HCT116 (cell line): ENCODE data around the gene PRIMPOL. TPM values are rescaled to one million over a fixed set of nuclear protein-coding genes. Genes with fewer than 3 reads are reported as not detected.

Experiments used
- ATAC-seq: fragments of 200-7000 bp; cut with Tn5 transposase; 2 replicates; pipeline ENCODE4 v1.9.1; 2020; ENCODE audit warnings: mild to moderate bottlenecking, moderate library complexity
- BruUV-seq: library from RNA; stranded (reverse); fragments of 400-500 nt; replicated peaks from 2 replicates; lab custom pipeline; 2021; lab: Mats Ljungman, UMichigan
- CTCF ChIA-PET: fragments of 300-600 bp; sonication (Branson Sonifier 250); formaldehyde crosslinking; loops from one replicate; lab custom pipeline; 2021; ENCODE audit warnings: antibody characterized with exemption; lab: Charles Lee
- POLR2A ChIA-PET: fragments of 300-600, 350-600 bp; sonication (Branson Sonifier 250); formaldehyde crosslinking; loops from one replicate; lab custom pipeline; 2021; ENCODE audit warnings: antibody characterized with exemption; lab: Charles Lee
- RAD21 ChIA-PET, 2 experiments: fragments of 300-600 bp; sonication (Branson Sonifier 250); formaldehyde crosslinking; loops; one replicate each; lab custom pipeline; 2023; ENCODE audit warnings: low total read pairs in 2 of 2; ENCODE audit not compliant: uncharacterized antibody in 2 of 2, unreplicated experiment in 2 of 2, low non-redundant PET in 1 of 2; lab: Charles Lee
- DNase-seq: peaks from one replicate; pipeline ENCODE4 v3.0.0-alpha.2; 2010; ENCODE audit warnings: low read depth, low spot score
- H2AFZ ChIP-seq: fragments of 200-600 bp; shearing (Covaris generic), sonication (generic); 2 replicates; pipeline ENCODE4 v1.6.1; 2017; ENCODE audit warnings: low read depth, mixed run types, mixed read lengths, antibody characterized with exemption, low read length; ENCODE audit not compliant: poor library complexity, severe bottlenecking
- H3K27ac ChIP-seq: 2 replicates; pipeline ENCODE4 v1.5.1; 2012; ENCODE audit warnings: low read depth, low read length
- H3K27me3 ChIP-seq: fragments of 200-600 bp; sonication (generic); 2 replicates; pipeline ENCODE4 v1.6.1; 2016; ENCODE audit warnings: mixed run types, low read length, mixed read lengths; ENCODE audit not compliant: insufficient read depth
- H3K36me3 ChIP-seq, 2 experiments: fragments of 200-500 bp in 1 of 2; fragments of 200-600 bp in 1 of 2; sonication (Bioruptor generic) in 1 of 2; sonication (generic) in 1 of 2; 2 replicates each; pipeline versions ENCODE4 v1.5.1 to v1.6.1; 2014 to 2016; ENCODE audit warnings: low read length in 2 of 2, inconsistent platforms in 1 of 2, mixed read lengths in 1 of 2, mixed run types in 1 of 2; ENCODE audit not compliant: insufficient read depth in 2 of 2, control insufficient read depth in 1 of 2
- H3K4me1 ChIP-seq, 2 experiments: fragments of 200-600 bp in 1 of 2; sonication (generic) in 1 of 2; 2 replicates each; pipeline versions ENCODE4 v1.5.1 to v1.6.1; 2012 to 2017; ENCODE audit warnings: low read length in 2 of 2, inconsistent platforms in 1 of 2, mild to moderate bottlenecking in 1 of 2, mixed read lengths in 1 of 2, mixed run types in 1 of 2, moderate library complexity in 1 of 2; ENCODE audit not compliant: insufficient read depth in 2 of 2, control insufficient read depth in 1 of 2
- H3K4me2 ChIP-seq: fragments of 200-600 bp; sonication (generic); 2 replicates; pipeline ENCODE4 v1.6.1; 2017; ENCODE audit warnings: mixed run types, low read length, mixed read lengths
- H3K4me3 ChIP-seq, 2 experiments: fragments of 200-600 bp in 1 of 2; sonication (generic) in 1 of 2; replicated peaks in 1 of 2; 2 replicates each; pipeline ENCODE4 v1.5.1; 2011 to 2016; ENCODE audit warnings: low read length in 2 of 2, control low read depth in 1 of 2, low read depth in 1 of 2, mild to moderate bottlenecking in 1 of 2, mixed read lengths in 1 of 2, mixed run types in 1 of 2
- H3K79me2 ChIP-seq: fragments of 200-600 bp; sonication (generic); 2 replicates; pipeline ENCODE4 v1.6.1; 2017; ENCODE audit warnings: mild to moderate bottlenecking, mixed run types, low read length, moderate library complexity, mixed read lengths; ENCODE audit not compliant: insufficient read depth
- H3K9ac ChIP-seq: fragments of 200-600 bp; sonication (generic); 2 replicates; pipeline ENCODE4 v1.6.1; 2016; ENCODE audit warnings: low read length, mixed read lengths
- H3K9me2 ChIP-seq: fragments of 200-600 bp; sonication (generic), shearing (Covaris generic); 2 replicates; pipeline ENCODE4 v1.6.1; 2017; ENCODE audit warnings: mixed run types, mild to moderate bottlenecking, moderate library complexity; ENCODE audit not compliant: insufficient read depth
- H3K9me3 ChIP-seq, 2 experiments: fragments of 200-500 bp in 1 of 2; fragments of 200-600 bp in 1 of 2; sonication (Bioruptor generic) in 1 of 2; sonication (generic) in 1 of 2; 2 replicates each; pipeline ENCODE4 v1.6.1; 2014 to 2017; ENCODE audit warnings: low read length in 2 of 2, mixed read lengths in 2 of 2, inconsistent platforms in 1 of 2, low read depth in 1 of 2, mild to moderate bottlenecking in 1 of 2, mixed run types in 1 of 2, moderate library complexity in 1 of 2; ENCODE audit not compliant: control insufficient read depth in 1 of 2, insufficient read depth in 1 of 2
- H4K20me1 ChIP-seq: fragments of 200-600 bp; sonication (generic), shearing (Covaris generic); 2 replicates; pipeline ENCODE4 v1.6.1; 2017; ENCODE audit warnings: mixed run types, mild to moderate bottlenecking, moderate library complexity; ENCODE audit not compliant: insufficient read depth
- CEBPB ChIP-seq: IDR thresholded peaks from 2 replicates; pipeline ENCODE4 v1.6.1; 2012; ENCODE audit warnings: low read depth
- EZH2 ChIP-seq: fragments of 200-600 bp; sonication (generic); IDR thresholded peaks from 2 replicates; pipeline ENCODE4 v1.6.1; 2017; ENCODE audit warnings: antibody characterized with exemption, mixed run types
- EZH2phosphoT487 ChIP-seq: fragments of 200-600 bp; IDR thresholded peaks from 2 replicates; pipeline ENCODE4 v1.6.1; 2018; ENCODE audit warnings: antibody characterized with exemption, borderline replicate concordance
- FOSL1 ChIP-seq: IDR thresholded peaks from 2 replicates; pipeline ENCODE4 v1.6.1; 2012; ENCODE audit warnings: low read depth
- JUND ChIP-seq: IDR thresholded peaks from 2 replicates; pipeline ENCODE4 v1.6.1; 2012
- POLR2AphosphoS5 ChIP-seq: IDR thresholded peaks from 2 replicates; pipeline ENCODE4 v1.6.1; 2011; ENCODE audit warnings: mild to moderate bottlenecking, low read depth, low read length, moderate library complexity
- RAD21 ChIP-seq: IDR thresholded peaks from 2 replicates; pipeline ENCODE4 v1.6.1; 2012; ENCODE audit warnings: low read depth, mild to moderate bottlenecking
- SIN3A ChIP-seq: IDR thresholded peaks from 2 replicates; pipeline ENCODE4 v1.6.1; 2012; ENCODE audit warnings: low read depth
- TCF7L2 ChIP-seq: IDR thresholded peaks from 2 replicates; pipeline ENCODE4 v1.7.0; 2011; ENCODE audit warnings: borderline replicate concordance, inconsistent platforms; ENCODE audit not compliant: insufficient read depth, insufficient read length; ENCODE audit errors: extremely low read depth
- YY1 ChIP-seq: IDR thresholded peaks from 2 replicates; pipeline ENCODE4 v1.6.1; 2011; ENCODE audit warnings: low read length, low read depth, moderate library complexity, mild to moderate bottlenecking; ENCODE audit not compliant: insufficient replicate concordance; ENCODE audit errors: extremely low read depth
- ZFX ChIP-seq: fragments of 450-650 bp; IDR thresholded peaks from 2 replicates; pipeline ENCODE4 v1.6.1; 2017
- ZNF274 ChIP-seq: fragments of 200-500 bp; sonication (Bioruptor generic); IDR thresholded peaks from 2 replicates; pipeline ENCODE4 v1.6.1; 2014; ENCODE audit warnings: mild to moderate bottlenecking, low read depth, low read length, inconsistent platforms
- intact Hi-C: fragments of 100-400 bp; cut with micrococcal nuclease; formaldehyde crosslinking; loops from 2 replicates; pipeline ENCODE4 v1.10.0; 2022
- total RNA-seq: library from RNA; stranded (reverse); gene quantifications from one replicate; pipeline ENCODE4 v1.2.1, GENCODE V29; 2021; ENCODE audit not compliant: unreplicated experiment
- TF ChIP-seq, protein P1 (sequence below): IDR thresholded peaks from 2 replicates; pipeline ENCODE4 v1.6.1; 2011; ENCODE audit warnings: mild to moderate bottlenecking, low read length, moderate library complexity; ENCODE audit not compliant: insufficient replicate concordance; ENCODE audit errors: extremely low read depth
- TF ChIP-seq, protein P2 (sequence below): IDR thresholded peaks from 2 replicates; pipeline ENCODE4 v1.6.1; 2012
- TF ChIP-seq, protein P3 (sequence below), 3 experiments: fragments of 200-600 bp in 1 of 3; sonication (generic) in 1 of 3; IDR thresholded peaks in 2 of 3; conservative IDR thresholded peaks in 1 of 3; 2 replicates each; pipeline ENCODE4 v1.5.1; 2012 to 2017; ENCODE audit warnings: low read depth in 2 of 3, low read length in 2 of 3, antibody characterized with exemption in 1 of 3, borderline replicate concordance in 1 of 3, control low read depth in 1 of 3, mild to moderate bottlenecking in 1 of 3, mixed read lengths in 1 of 3, mixed run types in 1 of 3, moderate library complexity in 1 of 3; ENCODE audit not compliant: insufficient read depth in 1 of 3
- TF ChIP-seq, protein P4 (sequence below): IDR thresholded peaks from 2 replicates; pipeline ENCODE4 v1.6.1; 2012; ENCODE audit warnings: low read depth

PRIMPOL gene
- total RNA-seq, 1 experiment from 2014 or later: 11.3 TPM

DNA sequence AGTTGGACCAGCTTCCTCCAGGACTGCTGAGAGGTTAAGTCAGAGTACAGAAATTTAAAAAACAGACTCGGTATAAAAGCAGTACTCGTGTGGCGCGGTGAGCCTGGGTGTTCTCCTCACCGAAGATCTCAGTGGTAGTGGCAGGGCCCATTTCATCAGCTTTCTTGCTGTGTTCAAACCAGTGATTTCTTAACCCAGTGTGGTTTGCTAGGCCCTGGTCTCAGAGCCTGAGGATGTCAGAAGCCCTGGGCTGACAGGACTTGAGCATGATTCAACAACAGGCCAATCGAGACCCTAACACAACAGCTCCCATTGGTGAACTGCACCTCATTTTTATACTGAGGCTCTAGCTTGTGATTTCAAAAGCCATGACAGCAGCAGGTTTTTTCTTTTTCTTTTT is 23.2 kb downstream of the PRIMPOL start:
- no peaks in the 10 kb centered on the region for H4K20me1 ChIP-seq
- intact Hi-C loops: no loop called here
- POLR2A ChIA-PET: no interaction called here

More for the DNA sequence above, 23.2 kb downstream of the PRIMPOL start:
- H3K9me3 ChIP-seq: no peaks in the 10 kb centered on the region
- no TSS peak for BruUV-seq
- H2AFZ ChIP-seq: no peak overlapping the region
- no peaks in the 10 kb centered on the region for H3K9me2 ChIP-seq
- H3K9ac ChIP-seq: no peak overlapping the region
- CTCF ChIA-PET: no interaction called here
- no peaks in the 10 kb centered on the region for H3K36me3 ChIP-seq
- TF ChIP-seq POLR2AphosphoS5 (no peak), ZFX (no peak), ZNF274 (no peak), YY1 (no peak), TCF7L2 (no peak), SIN3A (no peak), CEBPB (no peak), RAD21 (no peak), JUND (no peak), EZH2 (no peak), EZH2phosphoT487 (no peak), FOSL1 (no peak)
- TF ChIP-seq, protein P1, sequence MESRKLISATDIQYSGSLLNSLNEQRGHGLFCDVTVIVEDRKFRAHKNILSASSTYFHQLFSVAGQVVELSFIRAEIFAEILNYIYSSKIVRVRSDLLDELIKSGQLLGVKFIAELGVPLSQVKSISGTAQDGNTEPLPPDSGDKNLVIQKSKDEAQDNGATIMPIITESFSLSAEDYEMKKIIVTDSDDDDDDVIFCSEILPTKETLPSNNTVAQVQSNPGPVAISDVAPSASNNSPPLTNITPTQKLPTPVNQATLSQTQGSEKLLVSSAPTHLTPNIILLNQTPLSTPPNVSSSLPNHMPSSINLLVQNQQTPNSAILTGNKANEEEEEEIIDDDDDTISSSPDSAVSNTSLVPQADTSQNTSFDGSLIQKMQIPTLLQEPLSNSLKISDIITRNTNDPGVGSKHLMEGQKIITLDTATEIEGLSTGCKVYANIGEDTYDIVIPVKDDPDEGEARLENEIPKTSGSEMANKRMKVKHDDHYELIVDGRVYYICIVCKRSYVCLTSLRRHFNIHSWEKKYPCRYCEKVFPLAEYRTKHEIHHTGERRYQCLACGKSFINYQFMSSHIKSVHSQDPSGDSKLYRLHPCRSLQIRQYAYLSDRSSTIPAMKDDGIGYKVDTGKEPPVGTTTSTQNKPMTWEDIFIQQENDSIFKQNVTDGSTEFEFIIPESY: no peak
- TF ChIP-seq, protein P2, sequence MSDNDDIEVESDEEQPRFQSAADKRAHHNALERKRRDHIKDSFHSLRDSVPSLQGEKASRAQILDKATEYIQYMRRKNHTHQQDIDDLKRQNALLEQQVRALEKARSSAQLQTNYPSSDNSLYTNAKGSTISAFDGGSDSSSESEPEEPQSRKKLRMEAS: no peak
- TF ChIP-seq, protein P3, sequence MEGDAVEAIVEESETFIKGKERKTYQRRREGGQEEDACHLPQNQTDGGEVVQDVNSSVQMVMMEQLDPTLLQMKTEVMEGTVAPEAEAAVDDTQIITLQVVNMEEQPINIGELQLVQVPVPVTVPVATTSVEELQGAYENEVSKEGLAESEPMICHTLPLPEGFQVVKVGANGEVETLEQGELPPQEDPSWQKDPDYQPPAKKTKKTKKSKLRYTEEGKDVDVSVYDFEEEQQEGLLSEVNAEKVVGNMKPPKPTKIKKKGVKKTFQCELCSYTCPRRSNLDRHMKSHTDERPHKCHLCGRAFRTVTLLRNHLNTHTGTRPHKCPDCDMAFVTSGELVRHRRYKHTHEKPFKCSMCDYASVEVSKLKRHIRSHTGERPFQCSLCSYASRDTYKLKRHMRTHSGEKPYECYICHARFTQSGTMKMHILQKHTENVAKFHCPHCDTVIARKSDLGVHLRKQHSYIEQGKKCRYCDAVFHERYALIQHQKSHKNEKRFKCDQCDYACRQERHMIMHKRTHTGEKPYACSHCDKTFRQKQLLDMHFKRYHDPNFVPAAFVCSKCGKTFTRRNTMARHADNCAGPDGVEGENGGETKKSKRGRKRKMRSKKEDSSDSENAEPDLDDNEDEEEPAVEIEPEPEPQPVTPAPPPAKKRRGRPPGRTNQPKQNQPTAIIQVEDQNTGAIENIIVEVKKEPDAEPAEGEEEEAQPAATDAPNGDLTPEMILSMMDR (IDR thresholded peaks at IDR 0.05 in 2 of 3, conservative IDR thresholded peaks at IDR 0.05 in 1 of 3; ENCODE audit: borderline replicate concordance in 1 of 3, insufficient read depth in 1 of 3, low read depth in 2 of 3, low read length in 2 of 3): no peak
- TF ChIP-seq, protein P4, sequence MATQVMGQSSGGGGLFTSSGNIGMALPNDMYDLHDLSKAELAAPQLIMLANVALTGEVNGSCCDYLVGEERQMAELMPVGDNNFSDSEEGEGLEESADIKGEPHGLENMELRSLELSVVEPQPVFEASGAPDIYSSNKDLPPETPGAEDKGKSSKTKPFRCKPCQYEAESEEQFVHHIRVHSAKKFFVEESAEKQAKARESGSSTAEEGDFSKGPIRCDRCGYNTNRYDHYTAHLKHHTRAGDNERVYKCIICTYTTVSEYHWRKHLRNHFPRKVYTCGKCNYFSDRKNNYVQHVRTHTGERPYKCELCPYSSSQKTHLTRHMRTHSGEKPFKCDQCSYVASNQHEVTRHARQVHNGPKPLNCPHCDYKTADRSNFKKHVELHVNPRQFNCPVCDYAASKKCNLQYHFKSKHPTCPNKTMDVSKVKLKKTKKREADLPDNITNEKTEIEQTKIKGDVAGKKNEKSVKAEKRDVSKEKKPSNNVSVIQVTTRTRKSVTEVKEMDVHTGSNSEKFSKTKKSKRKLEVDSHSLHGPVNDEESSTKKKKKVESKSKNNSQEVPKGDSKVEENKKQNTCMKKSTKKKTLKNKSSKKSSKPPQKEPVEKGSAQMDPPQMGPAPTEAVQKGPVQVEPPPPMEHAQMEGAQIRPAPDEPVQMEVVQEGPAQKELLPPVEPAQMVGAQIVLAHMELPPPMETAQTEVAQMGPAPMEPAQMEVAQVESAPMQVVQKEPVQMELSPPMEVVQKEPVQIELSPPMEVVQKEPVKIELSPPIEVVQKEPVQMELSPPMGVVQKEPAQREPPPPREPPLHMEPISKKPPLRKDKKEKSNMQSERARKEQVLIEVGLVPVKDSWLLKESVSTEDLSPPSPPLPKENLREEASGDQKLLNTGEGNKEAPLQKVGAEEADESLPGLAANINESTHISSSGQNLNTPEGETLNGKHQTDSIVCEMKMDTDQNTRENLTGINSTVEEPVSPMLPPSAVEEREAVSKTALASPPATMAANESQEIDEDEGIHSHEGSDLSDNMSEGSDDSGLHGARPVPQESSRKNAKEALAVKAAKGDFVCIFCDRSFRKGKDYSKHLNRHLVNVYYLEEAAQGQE: no peak
- TF ChIP-seq, all 23 proteins: peak for 0
- ATAC-seq (no peak), DNase-seq (no peak)
- H3K27ac ChIP-seq: no peak overlapping the region
- no peaks in the 10 kb centered on the region for H3K4me1 ChIP-seq
- H3K4me3 ChIP-seq: no peak overlapping the region
- no peaks in the 10 kb centered on the region for H3K79me2 ChIP-seq
- H3K27me3 ChIP-seq: no peaks in the 10 kb centered on the region
- RAD21 ChIA-PET: no interaction called here
- no peak overlapping the region for H3K4me2 ChIP-seq
